ENCODE measurements around the gene DIS3L2. TPM values are rescaled to one million over a fixed set of nuclear protein-coding genes. Genes with fewer than 3 reads are reported as not detected.
"Not testable (repeated sequence)": the region's sequence is repeated elsewhere in the genome, so short reads cannot be mapped to it uniquely, and the experiment has no call there.

The DIS3L2 gene
- total and polyA plus RNA-seq, 2 of the 8 experiments (the other 6 are each of a cell fraction or from before 2014, with no cell fraction given), result 11.5 to 21.6 TPM

- H3K4me3 ChIP-seq (ENCODE audit: extremely low read depth in 1 of 4, insufficient read depth in 2 of 4, low read depth in 3 of 4, low read length in 4 of 4); FAIRE-seq; H2BK20ac ChIP-seq (ENCODE audit: low read length); H3K36me3 ChIP-seq (ENCODE audit: control insufficient read depth in 2 of 4, insufficient read depth in 4 of 4, low read length in 3 of 4); H3K23ac ChIP-seq (ENCODE audit: insufficient read length); H3K79me2 ChIP-seq (ENCODE audit: control insufficient read depth in 1 of 2, insufficient read depth in 2 of 2, low read length in 2 of 2); H3K23me2 ChIP-seq (ENCODE audit: low read depth, low read length); POLR2A ChIA-PET (ENCODE audit: partially characterized antibody); H4K91ac ChIP-seq (replicated peaks; ENCODE audit: insufficient read length, low read length); H3K14ac ChIP-seq (ENCODE audit: insufficient read length); H3K79me1 ChIP-seq (ENCODE audit: low read depth, low read length); H3K4me2 ChIP-seq (ENCODE audit: insufficient read depth in 1 of 2, low read depth in 2 of 2, low read length in 2 of 2); H3K9me3 ChIP-seq (ENCODE audit: insufficient read depth in 2 of 2, low read depth in 1 of 2, low read length in 1 of 2); H3K56ac ChIP-seq (replicated peaks; ENCODE audit: insufficient read length, low read depth, low read length); H2BK5ac ChIP-seq (ENCODE audit: low read depth, low read length); H3K27ac ChIP-seq (ENCODE audit: low read depth, low read length); H2BK15ac ChIP-seq (ENCODE audit: low read length); H3K18ac ChIP-seq (ENCODE audit: extremely low read depth, low read length); H4K8ac ChIP-seq (ENCODE audit: extremely low read depth, insufficient read depth, low read length); H3K9ac ChIP-seq (replicated peaks in 1 of 4; ENCODE audit: extremely low read depth in 1 of 4, low read depth in 3 of 4, low read length in 3 of 4); DNase-seq (ENCODE audit: low read depth in 1 of 2, low spot score in 2 of 2); H4K20me1 ChIP-seq (replicated peaks in 1 of 2; ENCODE audit: control insufficient read depth in 1 of 2, insufficient read depth in 2 of 2, low read length in 2 of 2); H3K4ac ChIP-seq (replicated peaks; ENCODE audit: insufficient read length, low read depth, low read length); H2BK12ac ChIP-seq (ENCODE audit: low read depth, low read length); H2AK5ac ChIP-seq (ENCODE audit: low read depth, low read length); H4K5ac ChIP-seq (ENCODE audit: insufficient read length, low read depth, low read length); H2BK120ac ChIP-seq (replicated peaks; ENCODE audit: low read depth, low read length); H2AFZ ChIP-seq (ENCODE audit: low read length): not testable (repeated sequence)
- 84% methylated on average over 21 of the region's 41 CpGs; no CpG with 5 or more reads in 1 of the 2 experiments for WGBS, 2 experiments (ENCODE audit: extremely low coverage in 1 of 2, insufficient coverage in 1 of 2, insufficient read length in 1 of 2, insufficient replicate concordance in 2 of 2, low coverage in 1 of 2, low lambda C conversion rate in 2 of 2, missing lambda C conversion rate in 1 of 2)
- CTCF ChIA-PET (ENCODE audit: partially characterized antibody), result interaction anchor here (0.7 to 8.3 kb wide), 4 partner anchors 14 to 97 kb away, joined by 3 to 88 read pairs (median 4); no protein-coding TSS in a partner anchor
- H3K27me3 ChIP-seq (replicated peaks in 1 of 4; ENCODE audit: control insufficient read depth in 3 of 4, extremely low read depth in 1 of 4, insufficient read depth in 3 of 4, low read length in 3 of 4), result peaks cover 3 to 15% (median 13%) of the 10 kb centered on the region in 4 experiments; a peak in 5 of 7 replicates
- peaks cover 0 to 16% (median 3%) of the 10 kb centered on the region in 4 experiments; a peak in 6 of 7 replicates for H3K4me1 ChIP-seq (replicated peaks in 1 of 4; ENCODE audit: control insufficient read depth in 3 of 4, insufficient read depth in 4 of 4, low read length in 3 of 4)
These were observed 418.4 kb downstream of the DIS3L2 start for GRCh38 chr2:232379610-232380590.

Data from H1 (cell line).